HG03097 (cell line): ENCODE results near the gene SPINT4.
"Not testable (repeated sequence)": the region's sequence is repeated elsewhere in the genome, so short reads cannot be mapped to it uniquely, and the experiment has no call there.

Experiments
- ATAC-seq: cut with Tn5 transposase; IDR thresholded peaks from one replicate; pipeline ENCODE4 v1.9.1; 2021; ENCODE audit not compliant: unreplicated experiment, low FRiP score

SPINT4 gene

DNA sequence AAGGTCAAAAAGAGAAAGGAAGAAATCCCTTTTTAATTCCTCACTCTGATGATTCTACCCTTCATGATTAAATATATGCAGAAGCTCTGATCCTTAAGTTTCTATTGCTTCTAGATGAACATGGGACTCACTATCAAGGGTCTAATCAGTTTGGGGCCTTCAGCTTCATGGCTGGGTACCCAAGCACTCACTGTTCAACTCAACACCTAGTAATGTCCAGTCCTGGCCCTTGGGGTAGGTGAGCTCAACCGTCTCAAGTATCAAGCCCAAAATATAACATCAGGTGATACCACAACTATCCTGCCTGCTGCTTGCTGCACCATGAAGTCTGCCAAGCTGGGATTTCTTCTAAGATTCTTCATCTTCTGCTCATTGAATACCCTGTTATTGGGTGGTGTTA, at the start of gene SPINT4:
Gene SPINT4 (plus strand): TSS at position 301 of the 400 bp plus-strand sequence. CDS start 21 bp downstream, at position 322.
- no peak for ATAC-seq

DNA sequence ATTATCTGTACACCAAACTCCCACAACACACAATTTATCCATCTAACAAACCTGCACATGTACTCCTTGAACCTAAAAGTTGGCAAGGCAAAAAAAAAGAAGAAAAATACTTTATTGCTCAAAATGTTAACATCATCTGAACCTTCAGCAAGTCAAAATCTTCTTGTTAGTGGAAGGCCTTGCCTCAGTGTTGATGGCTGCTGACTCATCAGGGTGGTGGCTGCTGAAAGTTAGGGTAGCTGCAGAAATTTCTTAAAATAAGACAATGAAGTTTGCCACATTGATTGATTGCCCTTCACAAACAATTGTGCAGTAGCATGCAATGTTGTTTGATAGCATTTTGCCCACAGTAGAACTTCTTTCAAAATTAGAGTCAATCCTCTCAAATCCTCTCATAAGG, 49.4 kb upstream of the SPINT4 start:
- ATAC-seq = no peak

DNA sequence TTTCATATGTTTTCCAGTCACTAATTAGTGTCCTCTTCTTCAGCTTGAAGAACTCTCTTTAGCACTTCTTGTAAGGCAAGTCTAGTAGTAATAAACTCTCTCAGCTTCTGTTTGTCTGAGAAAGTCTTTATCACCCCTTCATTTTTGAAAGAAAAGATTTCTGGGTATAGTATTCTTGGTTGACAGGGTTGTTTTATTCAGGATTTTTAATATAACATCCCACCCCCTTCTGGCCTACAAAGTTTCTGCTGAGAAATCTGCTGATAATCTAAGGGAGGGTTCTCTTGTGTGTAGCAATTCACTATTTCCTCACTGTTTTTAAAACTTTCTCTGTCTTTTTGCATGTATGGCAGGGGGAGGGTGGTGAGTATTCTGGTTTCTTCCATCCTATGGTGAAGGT, 42.5 kb upstream of the SPINT4 start:
- ATAC-seq = no peak

DNA sequence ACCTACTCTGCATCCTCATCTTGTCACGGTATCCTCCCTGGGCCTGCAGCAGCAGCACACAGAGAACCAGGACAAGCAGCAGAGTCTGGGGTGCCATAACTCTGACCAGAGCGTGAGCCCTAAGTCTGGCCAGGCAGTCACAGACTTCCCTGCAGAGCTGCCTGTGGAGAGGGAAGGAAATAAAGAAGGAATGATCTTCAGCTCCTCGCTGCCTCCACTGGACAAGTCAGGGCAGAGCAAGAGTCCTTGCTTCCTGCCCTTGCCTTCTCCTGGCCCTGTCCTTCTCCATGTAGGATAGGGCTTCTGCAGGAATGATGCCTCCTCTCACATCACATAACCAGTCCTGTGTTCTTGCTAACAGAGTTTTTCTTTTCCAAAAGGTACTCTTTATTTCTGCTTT, 36.3 kb upstream of the SPINT4 start:
- ATAC-seq = no peak

DNA sequence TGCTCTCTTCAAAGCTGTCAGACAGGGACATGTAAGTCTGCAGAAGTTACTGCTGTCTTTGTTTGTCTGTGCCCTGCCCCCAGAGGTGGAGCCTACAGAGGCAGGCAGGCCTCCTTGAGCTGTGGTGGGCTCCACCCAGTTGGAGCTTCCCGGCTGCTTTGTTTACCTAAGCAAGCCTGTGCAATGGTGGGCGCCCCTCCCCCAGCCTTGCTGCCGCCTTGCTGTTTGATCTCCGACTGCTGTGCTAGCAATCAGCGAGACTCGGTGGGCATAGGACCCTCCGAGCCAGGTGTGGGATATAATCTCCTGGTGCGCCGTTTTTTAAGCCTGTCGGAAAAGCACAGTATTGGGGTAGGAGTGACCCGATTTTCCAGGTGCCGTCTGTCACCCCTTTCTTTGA, 28.8 kb upstream of the SPINT4 start:
- not testable (repeated sequence) for ATAC-seq

DNA sequence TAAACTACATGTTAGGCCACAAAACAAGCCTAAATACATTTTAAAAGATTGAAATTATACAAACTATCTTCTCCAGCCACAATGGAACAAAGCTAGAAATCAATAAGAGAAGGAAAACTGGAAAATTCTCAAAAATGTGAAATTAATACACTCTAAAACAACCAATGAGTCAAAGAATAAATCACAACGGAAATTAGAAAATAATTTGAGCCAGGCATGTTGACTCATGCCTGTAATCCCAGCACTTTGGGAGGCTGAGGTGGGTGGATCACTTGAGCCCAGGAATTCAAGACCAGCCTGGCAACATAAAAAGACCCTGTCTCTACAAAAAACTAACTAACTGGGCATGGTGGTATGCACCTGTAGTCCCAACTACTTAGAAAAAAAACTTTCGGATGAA, 26.7 kb upstream of the SPINT4 start:
- no peak for ATAC-seq

DNA sequence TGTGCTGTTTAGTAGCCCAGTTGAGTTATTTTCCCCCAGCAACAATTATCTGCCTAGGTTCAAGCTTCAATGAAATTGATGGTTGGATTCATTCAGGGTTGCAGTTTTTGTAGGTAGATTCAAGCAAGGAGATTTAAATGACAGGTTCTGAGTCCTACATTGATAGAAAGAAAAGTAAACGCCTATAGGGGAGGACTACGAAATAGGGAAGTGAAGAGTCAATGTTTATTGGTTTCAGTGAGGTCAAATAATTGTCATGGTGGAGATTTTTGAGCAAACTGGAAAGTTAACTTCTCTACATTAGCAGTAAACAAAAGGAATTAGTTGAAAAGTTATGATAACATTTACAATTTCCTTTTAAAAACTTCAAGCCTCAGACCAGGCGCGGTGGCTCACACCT, 21.0 kb upstream of the SPINT4 start:
- ATAC-seq = no peak

DNA sequence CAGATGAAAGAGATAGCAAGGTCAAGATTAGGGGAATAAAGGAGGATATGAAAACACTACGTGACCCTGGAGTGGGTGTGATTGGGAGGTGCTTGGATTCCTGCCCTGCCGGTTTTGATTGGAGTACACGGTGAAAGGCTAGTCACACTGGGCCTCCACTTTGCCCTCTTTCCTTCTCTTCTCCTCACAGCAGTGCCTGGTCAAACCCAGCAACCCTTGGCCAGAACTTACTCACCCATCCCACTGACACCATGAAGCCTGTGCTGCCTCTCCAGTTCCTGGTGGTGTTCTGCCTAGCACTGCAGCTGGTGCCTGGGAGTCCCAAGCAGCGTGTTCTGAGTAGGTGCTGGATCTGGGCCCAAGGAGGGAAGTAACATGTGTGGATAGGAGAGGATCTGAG, 20.3 kb upstream of the SPINT4 start, which contains the start of gene WFDC13:
Gene WFDC13 (plus strand): TSS at position 166 of the 400 bp plus-strand sequence. CDS start 86 bp downstream, at position 252.
- ATAC-seq = no peak

DNA sequence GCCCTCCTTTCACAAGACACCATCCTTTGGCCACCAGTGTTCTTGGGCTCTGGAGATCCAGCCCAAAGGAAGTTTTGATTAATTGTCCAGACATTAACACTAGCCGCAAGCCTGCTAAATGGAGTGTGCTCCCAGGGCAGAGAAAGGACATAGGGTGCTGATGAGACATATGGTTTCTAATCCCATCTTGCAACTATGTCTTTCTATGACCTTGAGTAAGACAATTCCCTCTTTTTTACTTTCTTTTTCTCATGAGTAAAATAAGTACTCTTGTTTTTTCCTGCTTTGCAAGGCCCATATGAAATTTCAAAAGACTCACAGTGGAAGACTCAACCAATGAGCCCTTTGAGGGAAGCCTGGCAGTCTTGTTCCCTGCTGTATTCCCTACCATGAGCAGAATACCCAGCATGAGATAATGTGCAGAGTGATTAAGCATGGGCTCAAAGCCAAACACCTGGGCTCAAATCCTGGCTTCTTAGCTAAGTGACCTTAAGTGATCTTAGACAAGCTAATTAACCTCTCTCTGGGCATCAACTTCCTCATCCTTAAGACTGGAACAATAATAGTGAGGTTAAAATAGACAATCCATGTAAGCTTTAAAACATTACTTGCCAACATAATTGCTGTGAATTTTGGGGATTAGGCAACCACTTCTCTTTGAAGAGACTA, 17.0 kb upstream of the SPINT4 start, which contains the start of gene WFDC10B:
Gene WFDC10B (minus strand): TSS at position 51 of the 669 bp plus-strand sequence. CDS start 19,027 bp downstream, outside the sequence.
- ATAC-seq = no peak

DNA sequence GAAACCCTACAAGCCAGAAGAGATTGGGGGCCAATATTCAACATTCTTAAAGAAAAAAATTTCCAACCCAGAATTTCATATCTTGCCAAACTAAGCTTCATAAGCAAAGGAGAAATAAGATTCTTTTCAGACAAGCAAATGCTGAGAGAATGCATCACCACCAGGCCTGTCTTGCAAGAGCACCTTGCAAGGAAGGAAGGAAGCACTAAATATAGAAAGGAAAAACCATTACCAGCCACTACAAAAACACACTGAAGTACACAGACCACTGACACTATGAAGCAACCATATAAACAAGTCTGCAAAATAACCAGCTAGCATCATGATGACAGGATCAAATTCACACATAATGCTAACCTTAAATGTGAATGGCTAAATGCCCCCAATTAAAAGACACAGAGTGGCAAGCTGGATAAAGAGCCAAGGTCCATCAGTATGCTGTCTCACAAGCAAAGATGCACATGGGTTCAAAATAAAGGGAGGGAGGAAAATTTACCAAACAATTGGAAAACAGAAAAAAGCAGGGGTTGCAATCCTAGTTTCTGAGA, 5.9 kb upstream of the SPINT4 start:
- ATAC-seq = not testable (repeated sequence)

DNA sequence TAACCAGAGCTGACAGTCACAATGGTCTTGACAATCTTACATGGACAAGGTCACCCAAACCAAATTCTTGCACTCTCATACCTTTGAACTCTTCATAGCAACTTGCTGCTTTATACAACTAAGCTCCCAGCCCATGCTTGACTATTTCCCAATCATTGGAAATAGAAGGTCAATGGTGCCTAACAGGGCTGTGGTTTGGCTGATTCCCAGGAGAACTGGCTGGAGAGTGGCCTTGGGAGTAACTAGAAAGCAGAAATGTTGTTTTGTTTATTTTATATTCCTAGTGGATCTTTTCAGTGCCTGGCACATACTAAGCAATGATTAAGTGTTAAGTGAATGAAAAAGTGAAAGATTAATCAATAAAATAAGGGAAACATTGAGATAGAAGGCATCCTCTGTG, 3.0 kb downstream of the SPINT4 start:
- no peak for ATAC-seq

DNA sequence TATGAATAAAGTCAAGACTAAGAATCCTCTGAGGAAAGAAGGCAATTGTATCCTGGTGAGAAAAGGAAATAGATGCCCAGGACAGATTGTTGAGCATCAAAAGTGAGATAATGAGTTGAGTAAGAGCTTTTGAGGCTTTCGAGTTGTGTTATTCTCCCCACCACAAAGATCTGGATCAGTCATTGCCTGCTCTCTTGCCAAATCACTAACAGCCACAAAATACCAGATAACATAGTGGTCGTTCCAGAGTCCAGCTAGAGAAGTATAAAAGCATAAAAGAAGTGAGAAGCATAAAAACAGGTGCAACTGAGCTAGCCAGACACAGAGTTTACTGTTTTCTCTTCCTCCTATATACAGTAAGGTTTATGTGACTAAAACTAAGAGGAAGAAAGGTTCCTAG, 4.9 kb downstream of the SPINT4 start:
- no peak for ATAC-seq

DNA sequence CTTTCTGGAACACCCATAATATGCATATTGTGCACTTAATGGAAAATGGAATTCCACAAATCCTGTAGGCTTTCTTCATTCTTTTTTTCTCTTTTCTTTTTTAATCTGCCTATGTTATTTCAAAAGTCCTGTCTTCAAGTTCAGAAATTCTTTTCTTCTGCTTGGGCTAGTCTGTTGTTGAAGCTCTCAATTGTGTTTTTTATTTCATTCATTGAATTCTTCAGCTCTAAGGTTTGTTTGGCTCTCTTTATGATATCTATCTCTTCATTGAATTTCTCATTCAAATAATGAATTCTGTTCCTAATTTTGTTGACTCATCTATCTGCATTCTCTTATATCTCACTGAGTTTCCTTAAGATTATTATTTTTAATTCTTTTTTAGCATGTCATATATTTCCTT, 10.1 kb downstream of the SPINT4 start:
- ATAC-seq = no peak

DNA sequence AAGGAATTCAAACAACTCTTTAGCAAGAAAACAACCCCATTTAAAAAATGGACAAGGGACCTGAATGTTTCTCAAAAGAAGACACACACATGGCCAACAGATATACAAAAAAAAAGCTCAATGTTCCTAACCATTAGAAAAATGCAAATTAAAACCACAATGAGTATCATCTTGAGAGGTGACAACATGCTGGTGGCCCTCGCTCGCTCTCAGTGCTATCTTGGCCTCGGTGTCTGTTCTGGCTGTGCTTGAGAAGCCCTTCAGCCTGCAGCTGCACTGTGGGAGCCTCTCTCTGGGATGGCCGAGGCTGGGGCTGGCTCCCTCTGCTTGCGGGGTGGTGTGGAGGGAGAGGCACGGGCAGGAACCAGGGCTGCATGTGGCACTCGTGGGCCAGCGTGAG, 13.4 kb downstream of the SPINT4 start:
- ATAC-seq = no peak

DNA sequence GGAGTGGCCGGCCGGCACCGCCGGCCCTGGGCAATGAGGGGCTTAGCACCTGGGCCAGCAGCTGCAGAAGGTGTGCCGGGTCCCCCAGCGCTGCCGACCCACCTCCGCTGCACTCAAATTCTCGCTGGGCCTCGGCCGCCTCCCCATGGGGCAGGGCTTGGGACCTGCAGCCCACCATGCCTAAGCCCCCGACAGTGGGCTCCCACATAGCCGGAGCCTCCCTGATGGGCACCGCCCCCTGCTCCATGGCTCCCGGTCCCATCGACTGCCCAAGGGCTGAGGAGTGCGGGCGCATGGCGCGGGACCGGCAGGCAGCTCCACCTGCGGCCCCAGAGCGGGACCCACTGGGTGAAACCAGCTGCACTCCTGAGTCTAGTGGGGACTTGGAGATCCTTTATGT, 13.8 kb downstream of the SPINT4 start:
- no peak for ATAC-seq

DNA sequence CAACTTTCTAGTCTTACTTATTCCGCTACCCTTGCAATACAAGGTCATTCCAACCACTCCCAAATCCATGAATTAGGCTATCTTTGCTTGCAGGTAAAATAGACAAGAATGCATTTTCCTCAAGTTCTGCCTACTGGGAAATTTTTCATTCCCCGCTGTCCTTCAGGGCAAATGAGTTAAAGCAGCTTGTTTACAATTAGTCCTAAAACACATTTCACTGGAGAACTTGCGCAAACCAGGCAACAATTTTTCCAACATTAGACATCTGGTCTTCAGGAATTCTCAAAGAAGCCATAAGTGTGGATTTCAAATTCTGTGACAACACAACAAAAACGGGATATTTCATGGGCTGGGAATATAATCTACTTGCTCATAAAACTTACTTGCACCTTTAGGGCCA, 20.4 kb downstream of the SPINT4 start:
- no peak for ATAC-seq

DNA sequence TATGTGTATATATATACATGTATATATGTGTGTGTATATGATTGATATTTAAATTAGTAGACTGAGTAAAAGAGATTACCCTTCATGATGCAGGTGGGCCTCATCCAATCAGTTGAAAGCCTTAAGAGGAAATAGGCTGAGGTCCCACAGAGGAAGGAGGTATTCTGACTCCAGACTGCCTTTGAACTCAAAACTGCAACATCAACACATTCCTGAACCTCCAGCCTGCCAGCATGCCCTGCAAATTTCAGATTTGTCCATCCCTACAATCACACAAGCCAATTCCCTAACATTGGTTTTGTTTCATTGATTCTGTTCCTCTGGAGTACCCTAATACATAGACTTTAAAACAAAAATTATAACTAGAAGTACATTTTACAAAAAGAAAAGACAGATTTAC, 22.9 kb downstream of the SPINT4 start:
- ATAC-seq = no peak

DNA sequence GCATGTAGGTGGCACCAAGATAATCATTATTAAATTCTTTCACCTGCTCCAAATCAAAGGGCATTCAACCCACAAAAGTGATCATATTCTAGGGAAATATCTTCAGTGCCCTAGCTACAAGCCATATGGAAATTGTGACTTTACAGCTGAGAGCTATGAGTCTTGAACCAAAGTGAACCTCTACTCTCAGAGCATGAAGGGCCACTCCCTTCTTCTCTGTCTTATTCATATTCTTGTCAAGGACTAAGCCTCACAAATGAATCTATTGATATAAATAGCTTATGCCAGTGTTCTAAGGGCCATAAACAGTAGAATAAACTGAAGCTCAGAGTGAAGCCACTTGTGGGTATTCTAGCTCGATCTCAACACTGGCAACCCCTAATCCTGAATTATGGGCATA, 29.6 kb downstream of the SPINT4 start:
- no peak for ATAC-seq

DNA sequence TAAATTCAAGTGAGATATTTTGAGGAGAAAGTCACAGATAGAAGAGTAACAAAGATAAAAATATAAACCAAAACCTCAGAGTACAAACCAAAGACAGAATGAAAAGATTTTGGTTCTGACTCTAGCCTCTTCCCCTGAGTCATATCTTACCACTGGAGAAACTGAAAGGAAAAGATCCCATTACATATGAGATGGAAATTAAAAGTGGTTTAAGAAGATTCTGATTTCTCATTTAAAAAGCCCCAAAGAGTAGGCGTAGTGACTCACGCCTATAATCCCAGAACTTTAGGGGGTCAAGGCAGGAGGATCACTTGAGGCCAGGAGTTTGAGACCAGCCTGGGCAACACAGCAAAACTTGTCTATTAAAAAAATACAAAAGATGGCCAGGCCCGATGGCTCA, 30.6 kb downstream of the SPINT4 start:
- no peak for ATAC-seq

DNA sequence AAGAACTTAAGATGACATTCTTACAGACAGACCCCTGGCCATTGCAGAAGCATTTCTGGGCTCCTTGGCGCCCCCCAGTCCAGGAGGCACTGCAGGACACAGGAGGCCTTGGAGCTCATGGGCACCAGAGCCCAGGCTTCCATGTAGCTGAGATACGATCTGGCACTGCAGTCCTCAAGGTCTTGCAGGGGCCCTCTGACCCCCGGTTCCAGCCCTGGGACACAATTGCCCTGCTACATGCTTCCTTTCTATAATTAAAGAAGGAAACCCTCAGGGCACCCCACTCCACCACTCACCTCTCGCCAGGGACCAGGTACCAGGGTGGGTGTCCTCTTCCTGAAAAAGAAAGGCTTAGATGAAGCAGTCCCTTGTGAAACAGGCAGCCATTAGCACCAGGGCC, 35.9 kb downstream of the SPINT4 start:
- ATAC-seq = no peak

DNA sequence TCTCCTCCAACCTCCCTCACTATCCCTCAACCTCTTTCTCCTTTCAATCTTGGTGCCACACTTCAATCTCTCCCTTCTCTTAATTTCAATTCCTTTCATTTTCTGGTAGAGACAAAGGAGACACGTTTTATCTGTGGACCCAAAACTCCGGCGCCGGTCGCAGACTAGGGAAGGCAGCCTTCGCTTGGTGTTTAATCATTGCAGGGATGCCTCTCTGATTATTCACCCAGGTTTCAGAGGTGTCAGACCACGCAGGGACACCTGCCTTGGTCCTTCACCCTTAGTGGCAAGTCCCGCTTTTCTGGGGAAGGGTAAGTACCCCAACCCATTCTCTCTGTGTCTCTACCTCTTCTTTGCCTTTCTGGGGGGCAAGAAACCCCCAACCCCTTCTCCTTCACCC, 37.8 kb downstream of the SPINT4 start:
- ATAC-seq = not testable (repeated sequence)

DNA sequence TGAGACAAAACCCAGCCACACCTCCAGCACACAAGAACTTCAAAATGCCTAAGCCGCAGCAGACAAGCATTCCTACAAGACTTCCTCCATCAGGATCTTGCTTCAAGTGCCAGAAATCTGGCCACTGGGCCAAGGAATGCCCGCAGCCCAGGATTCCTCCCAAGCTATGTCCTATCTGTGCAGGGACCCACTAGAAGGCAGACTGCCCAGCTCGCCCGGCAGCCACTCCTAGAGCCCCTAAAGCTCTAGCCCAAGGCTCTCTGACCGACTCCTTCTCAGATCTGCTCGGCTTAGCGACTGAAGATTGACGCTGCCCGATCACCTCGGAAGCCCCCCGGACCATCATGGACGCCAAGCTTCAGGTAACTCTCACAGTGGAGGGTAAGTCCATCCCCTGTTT, 39.8 kb downstream of the SPINT4 start:
- ATAC-seq = not testable (repeated sequence)
